LNCAP (cell line): ENCODE data around the gene MAPK8.

ENCODE experiments used
- CTCF ChIP-seq: fragments of 450-650 bp; IDR thresholded peaks from 2 replicates; pipeline ENCODE4 v1.5.1; 2017; ENCODE audit warnings: mild to moderate bottlenecking

MAPK8 gene

DNA sequence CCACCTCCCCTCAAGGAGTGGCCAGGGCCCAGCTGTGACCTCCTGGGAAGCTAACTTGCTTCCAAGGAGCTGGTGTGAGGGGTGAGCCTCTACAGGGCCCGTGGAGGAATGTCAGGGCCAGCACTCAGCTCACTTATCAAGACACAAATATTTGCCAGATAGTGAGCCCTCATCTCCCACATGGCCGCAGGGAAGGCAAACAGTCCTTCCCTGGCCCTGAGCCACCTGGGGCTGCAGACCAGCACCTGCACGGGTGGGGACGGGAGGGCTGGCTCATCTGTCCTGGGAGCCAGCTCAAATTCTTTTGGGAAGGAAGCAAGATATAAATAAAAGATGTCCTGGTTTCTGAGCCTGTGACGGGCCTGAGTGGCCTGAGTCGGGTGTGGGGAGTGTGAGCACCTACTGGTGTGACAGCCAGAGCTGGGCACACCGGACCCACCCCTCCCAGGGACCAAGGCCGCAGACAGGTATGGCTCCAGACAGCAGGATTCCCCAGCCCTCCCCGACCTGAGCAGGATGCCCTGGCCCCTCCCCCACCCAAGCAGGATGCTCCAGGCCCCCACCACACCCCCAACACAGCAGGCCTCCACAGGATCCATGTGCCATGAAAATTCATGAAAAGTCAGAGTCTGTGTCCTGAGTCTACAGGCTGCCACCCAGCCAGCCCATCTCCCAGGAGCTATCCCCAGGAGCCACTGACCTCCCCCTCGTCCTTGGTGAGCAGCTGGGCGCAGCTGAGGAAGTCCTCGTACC, 148.0 kb downstream of the MAPK8 start:
- TF ChIP-seq CTCF = no peak

DNA sequence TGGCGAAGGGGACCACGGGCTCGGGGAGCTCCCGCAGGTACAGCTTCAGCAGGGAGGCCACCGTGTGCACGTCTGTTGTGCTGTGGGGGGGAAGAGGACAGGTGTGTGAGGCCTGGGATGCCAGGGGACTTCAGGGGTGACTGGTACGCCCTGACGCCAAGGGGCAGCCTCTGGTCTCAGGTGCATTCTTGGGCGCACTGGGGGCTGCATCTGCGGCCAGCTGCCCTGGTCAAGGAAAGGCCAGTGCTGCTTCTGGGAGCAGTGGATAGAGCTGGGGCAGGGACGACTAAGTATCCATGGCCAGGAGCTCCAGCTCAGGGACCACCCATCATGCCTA, 148.5 kb downstream of the MAPK8 start:
- TF ChIP-seq CTCF = no peak

DNA sequence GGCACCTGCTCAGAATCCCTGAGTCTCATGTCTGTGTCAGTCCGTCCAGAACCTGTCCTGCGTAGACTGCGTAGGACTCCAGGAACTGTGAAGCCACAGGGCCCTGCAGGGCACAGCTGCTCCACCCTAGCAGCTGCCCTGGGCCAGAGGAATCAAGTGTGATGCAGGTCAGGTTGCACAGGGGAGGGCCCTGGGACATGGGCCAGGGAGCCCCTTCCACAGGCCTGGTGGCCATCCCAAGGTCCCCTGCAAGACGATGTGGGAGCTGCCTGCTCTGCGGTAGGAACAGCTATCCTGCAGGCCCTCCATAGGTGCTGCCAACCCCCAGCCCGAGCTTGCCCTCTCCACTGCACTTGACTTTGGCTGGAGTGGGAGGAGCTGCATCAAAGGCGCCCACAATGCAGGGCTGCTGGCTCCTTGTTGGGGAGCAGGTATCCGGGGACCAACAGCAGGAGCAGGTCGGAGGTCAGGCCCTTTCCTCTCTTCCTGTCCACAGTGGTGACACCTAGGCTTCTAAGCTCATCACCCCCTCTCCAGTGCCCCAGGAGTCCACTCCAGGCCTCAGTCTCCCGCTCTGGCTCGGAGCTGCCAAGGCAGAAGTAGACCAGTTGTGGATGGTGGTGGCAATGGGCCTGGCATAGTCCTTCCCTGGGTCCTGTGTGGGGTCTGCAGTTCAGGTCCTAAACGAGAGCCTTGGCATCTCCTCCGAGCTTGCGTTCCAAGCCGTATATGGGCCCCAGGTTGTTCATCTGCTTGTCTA, 149.1 kb downstream of the MAPK8 start:
- no peak for TF ChIP-seq CTCF

- TF ChIP-seq CTCF = no peak
These were observed 149.9 kb downstream of the MAPK8 start for GRCh38 chr10:48456361-48456804.

- TF ChIP-seq CTCF = no peak
These were observed 150.6 kb downstream of the MAPK8 start for GRCh38 chr10:48456808-48457761.

- TF ChIP-seq CTCF = no peak
These were observed 151.6 kb downstream of the MAPK8 start for GRCh38 chr10:48457949-48458661.

GRCh38 chr10:48458662-48459048, 152.2 kb downstream of the MAPK8 start:
- no peak for TF ChIP-seq CTCF
